ENCODE results near the gene AP2A1.

Gene AP2A1

GRCh38 chr19:49792829-49793560 lies 26.2 kb downstream of the AP2A1 start:
- no peak for DNase-seq
- Histone ChIP-seq H3K27ac (ENCODE audit: insufficient read depth in 1 of 2, low read depth in 1 of 2, low read length in 2 of 2, poor library complexity in 1 of 2, severe bottlenecking in 2 of 2) (no peak overlapping the region), H3K36me3 (ENCODE audit: control insufficient read depth in 4 of 4, insufficient read depth in 4 of 4, low read length in 3 of 4) (peaks cover 14 to 82% (median 57%) of the 10 kb centered on the region in 4 experiments), H3K27me3 (replicated peaks in 2 of 5; ENCODE audit: control insufficient read depth in 4 of 5, insufficient read depth in 5 of 5, low read length in 4 of 5) (no peaks in the 10 kb centered on the region), H3K4me1 (ENCODE audit: control extremely low read depth in 1 of 4, control insufficient read depth in 4 of 4, insufficient read depth in 4 of 4, low read length in 3 of 4) (no peaks in the 10 kb centered on the region), H3K4me3 (ENCODE audit: control insufficient read depth in 1 of 7, extremely low read depth in 1 of 7, insufficient read depth in 4 of 7, low read depth in 2 of 7, low read length in 6 of 7) (no peak overlapping the region), H3K9me3 (ENCODE audit: control extremely low read depth in 1 of 5, control insufficient read depth in 4 of 5, insufficient read depth in 2 of 5, low read depth in 1 of 5, low read length in 4 of 5) (no peaks in the 10 kb centered on the region)
- ChIA-PET CTCF (no interaction called here), POLR2A (no interaction called here)
- WGBS (ENCODE audit: insufficient coverage), result 99% methylated on average over 17 of the region's 22 CpGs

GRCh38 chr19:49793561-49793840 lies 26.7 kb downstream of the AP2A1 start:
- peaks cover 14 to 82% (median 59%) of the 10 kb centered on the region in 4 experiments for H3K36me3 ChIP-seq (ENCODE audit: control insufficient read depth in 4 of 4, insufficient read depth in 4 of 4, low read length in 3 of 4)
- DNase-seq, result no peak
- CTCF ChIA-PET, result no interaction called here

GRCh38 chr19:49795615-49796014 lies 28.8 kb downstream of the AP2A1 start:
- Histone ChIP-seq H3K36me3 (ENCODE audit: control insufficient read depth in 4 of 4, insufficient read depth in 4 of 4, low read length in 3 of 4) (peaks cover 9 to 89% (median 61%) of the 10 kb centered on the region in 4 experiments), H3K4me1 (ENCODE audit: control extremely low read depth in 1 of 4, control insufficient read depth in 4 of 4, insufficient read depth in 4 of 4, low read length in 3 of 4) (no peaks in the 10 kb centered on the region), H3K4me3 (ENCODE audit: control insufficient read depth in 1 of 7, extremely low read depth in 1 of 7, insufficient read depth in 4 of 7, low read depth in 2 of 7, low read length in 6 of 7) (no peak overlapping the region), H3K27me3 (replicated peaks in 2 of 5; ENCODE audit: control insufficient read depth in 4 of 5, insufficient read depth in 5 of 5, low read length in 4 of 5) (no peaks in the 10 kb centered on the region), H3K27ac (ENCODE audit: insufficient read depth in 1 of 2, low read depth in 1 of 2, low read length in 2 of 2, poor library complexity in 1 of 2, severe bottlenecking in 2 of 2) (no peak overlapping the region), H3K9me3 (ENCODE audit: control extremely low read depth in 1 of 5, control insufficient read depth in 4 of 5, insufficient read depth in 2 of 5, low read depth in 1 of 5, low read length in 4 of 5) (no peaks in the 10 kb centered on the region)
- POLR2A ChIA-PET, result no interaction called here
- CTCF ChIA-PET, result interaction anchor here (0.9 kb wide), 1 partner anchor 73 kb away, joined by 4 read pairs; no protein-coding TSS in a partner anchor
- 99% methylated on average over 18 of the region's 20 CpGs for WGBS (ENCODE audit: insufficient coverage)
- DNase-seq, result no peak

More at GRCh38 chr19:49793561-49793840, 26.7 kb downstream of the AP2A1 start:
- H3K27me3 ChIP-seq (replicated peaks in 2 of 5; ENCODE audit: control insufficient read depth in 4 of 5, insufficient read depth in 5 of 5, low read length in 4 of 5), result no peaks in the 10 kb centered on the region
- no peak overlapping the region for H3K4me3 ChIP-seq (ENCODE audit: control insufficient read depth in 1 of 7, extremely low read depth in 1 of 7, insufficient read depth in 4 of 7, low read depth in 2 of 7, low read length in 6 of 7)
- no peak overlapping the region for H3K27ac ChIP-seq (ENCODE audit: insufficient read depth in 1 of 2, low read depth in 1 of 2, low read length in 2 of 2, poor library complexity in 1 of 2, severe bottlenecking in 2 of 2)
- no peaks in the 10 kb centered on the region for H3K4me1 ChIP-seq (ENCODE audit: control extremely low read depth in 1 of 4, control insufficient read depth in 4 of 4, insufficient read depth in 4 of 4, low read length in 3 of 4)
- POLR2A ChIA-PET, result no interaction called here
- H3K9me3 ChIP-seq (ENCODE audit: control extremely low read depth in 1 of 5, control insufficient read depth in 4 of 5, insufficient read depth in 2 of 5, low read depth in 1 of 5, low read length in 4 of 5), result no peaks in the 10 kb centered on the region
- 100% methylated on average over 2 of the region's 6 CpGs for WGBS (ENCODE audit: insufficient coverage)

- POLR2A ChIA-PET, result interaction anchor here (0.6 kb wide), 1 partner anchor 35 kb away, joined by 4 read pairs; the partner anchor contains the start of gene TSKS
- Histone ChIP-seq H3K27ac (ENCODE audit: insufficient read depth in 1 of 2, low read depth in 1 of 2, low read length in 2 of 2, poor library complexity in 1 of 2, severe bottlenecking in 2 of 2) (no peak overlapping the region), H3K4me1 (ENCODE audit: control extremely low read depth in 1 of 4, control insufficient read depth in 4 of 4, insufficient read depth in 4 of 4, low read length in 3 of 4) (no peaks in the 10 kb centered on the region), H3K4me3 (ENCODE audit: control insufficient read depth in 1 of 7, extremely low read depth in 1 of 7, insufficient read depth in 4 of 7, low read depth in 2 of 7, low read length in 6 of 7) (no peak overlapping the region), H3K36me3 (ENCODE audit: control insufficient read depth in 4 of 4, insufficient read depth in 4 of 4, low read length in 3 of 4) (peaks cover 6 to 90% (median 66%) of the 10 kb centered on the region in 4 experiments), H3K27me3 (replicated peaks in 2 of 5; ENCODE audit: control insufficient read depth in 4 of 5, insufficient read depth in 5 of 5, low read length in 4 of 5) (no peaks in the 10 kb centered on the region), H3K9me3 (ENCODE audit: control extremely low read depth in 1 of 5, control insufficient read depth in 4 of 5, insufficient read depth in 2 of 5, low read depth in 1 of 5, low read length in 4 of 5) (no peaks in the 10 kb centered on the region)
- CTCF ChIA-PET, result no interaction called here
- no peak for DNase-seq
- WGBS (ENCODE audit: insufficient coverage), result 99% methylated on average over 8 of the region's 11 CpGs
Observed at GRCh38 chr19:49798574-49798973, 31.8 kb downstream of the AP2A1 start.

GRCh38 chr19:49799271-49799797 lies 32.5 kb downstream of the AP2A1 start:
- Histone ChIP-seq H3K27me3 (replicated peaks in 2 of 5; ENCODE audit: control insufficient read depth in 4 of 5, insufficient read depth in 5 of 5, low read length in 4 of 5) (no peaks in the 10 kb centered on the region), H3K36me3 (ENCODE audit: control insufficient read depth in 4 of 4, insufficient read depth in 4 of 4, low read length in 3 of 4) (peaks cover 6 to 90% (median 67%) of the 10 kb centered on the region in 4 experiments), H3K4me3 (ENCODE audit: control insufficient read depth in 1 of 7, extremely low read depth in 1 of 7, insufficient read depth in 4 of 7, low read depth in 2 of 7, low read length in 6 of 7) (no peak overlapping the region), H3K27ac (ENCODE audit: insufficient read depth in 1 of 2, low read depth in 1 of 2, low read length in 2 of 2, poor library complexity in 1 of 2, severe bottlenecking in 2 of 2) (no peak overlapping the region), H3K4me1 (ENCODE audit: control extremely low read depth in 1 of 4, control insufficient read depth in 4 of 4, insufficient read depth in 4 of 4, low read length in 3 of 4) (no peaks in the 10 kb centered on the region), H3K9me3 (ENCODE audit: control extremely low read depth in 1 of 5, control insufficient read depth in 4 of 5, insufficient read depth in 2 of 5, low read depth in 1 of 5, low read length in 4 of 5) (no peaks in the 10 kb centered on the region)
- no peak for DNase-seq
- POLR2A ChIA-PET, result no interaction called here
- CTCF ChIA-PET, result no interaction called here
- WGBS (ENCODE audit: insufficient coverage), result over 99% methylated on average over 28 of the region's 28 CpGs

GRCh38 chr19:49799798-49800376 lies 33.1 kb downstream of the AP2A1 start:
- Histone ChIP-seq H3K9me3 (ENCODE audit: control extremely low read depth in 1 of 5, control insufficient read depth in 4 of 5, insufficient read depth in 2 of 5, low read depth in 1 of 5, low read length in 4 of 5) (no peaks in the 10 kb centered on the region), H3K4me1 (ENCODE audit: control extremely low read depth in 1 of 4, control insufficient read depth in 4 of 4, insufficient read depth in 4 of 4, low read length in 3 of 4) (no peaks in the 10 kb centered on the region), H3K27me3 (replicated peaks in 2 of 5; ENCODE audit: control insufficient read depth in 4 of 5, insufficient read depth in 5 of 5, low read length in 4 of 5) (no peaks in the 10 kb centered on the region), H3K36me3 (ENCODE audit: control insufficient read depth in 4 of 4, insufficient read depth in 4 of 4, low read length in 3 of 4) (peaks cover 6 to 90% (median 70%) of the 10 kb centered on the region in 4 experiments), H3K27ac (ENCODE audit: insufficient read depth in 1 of 2, low read depth in 1 of 2, low read length in 2 of 2, poor library complexity in 1 of 2, severe bottlenecking in 2 of 2) (no peak overlapping the region), H3K4me3 (ENCODE audit: control insufficient read depth in 1 of 7, extremely low read depth in 1 of 7, insufficient read depth in 4 of 7, low read depth in 2 of 7, low read length in 6 of 7) (no peak overlapping the region)
- DNase-seq, result no peak
- POLR2A ChIA-PET, result no interaction called here
- CTCF ChIA-PET, result no interaction called here
- 98% methylated on average over 22 of the region's 25 CpGs for WGBS (ENCODE audit: insufficient coverage)

GRCh38 chr19:49800771-49801170 lies 34.0 kb downstream of the AP2A1 start:
- Histone ChIP-seq H3K27me3 (replicated peaks in 2 of 5; ENCODE audit: control insufficient read depth in 4 of 5, insufficient read depth in 5 of 5, low read length in 4 of 5) (no peaks in the 10 kb centered on the region), H3K4me1 (ENCODE audit: control extremely low read depth in 1 of 4, control insufficient read depth in 4 of 4, insufficient read depth in 4 of 4, low read length in 3 of 4) (no peaks in the 10 kb centered on the region), H3K4me3 (ENCODE audit: control insufficient read depth in 1 of 7, extremely low read depth in 1 of 7, insufficient read depth in 4 of 7, low read depth in 2 of 7, low read length in 6 of 7) (no peak overlapping the region), H3K27ac (ENCODE audit: insufficient read depth in 1 of 2, low read depth in 1 of 2, low read length in 2 of 2, poor library complexity in 1 of 2, severe bottlenecking in 2 of 2) (no peak overlapping the region), H3K36me3 (ENCODE audit: control insufficient read depth in 4 of 4, insufficient read depth in 4 of 4, low read length in 3 of 4) (peaks cover 3 to 90% (median 71%) of the 10 kb centered on the region in 4 experiments), H3K9me3 (ENCODE audit: control extremely low read depth in 1 of 5, control insufficient read depth in 4 of 5, insufficient read depth in 2 of 5, low read depth in 1 of 5, low read length in 4 of 5) (no peaks in the 10 kb centered on the region)
- WGBS (ENCODE audit: insufficient coverage), result 97% methylated on average over 5 of the region's 10 CpGs
- ChIA-PET CTCF (no interaction called here), POLR2A (no interaction called here)
- DNase-seq, result no peak
